CD4-positive, alpha-beta memory T cell (primary cell): Measurements from ENCODE around the gene TRIM46. TPM values are rescaled to one million over a fixed set of nuclear protein-coding genes. Genes with fewer than 3 reads are reported as not detected.

Experiments used
- CTCF ChIA-PET: fragments of 350-600 bp; sonication (Branson Sonifier 250); formaldehyde crosslinking; loops from one replicate; lab custom pipeline; 2021; ENCODE audit warnings: inconsistent platforms; ENCODE audit not compliant: partially characterized antibody; lab: Charles Lee
- POLR2A ChIA-PET: fragments of 350-600 bp; sonication (Branson Sonifier 250); formaldehyde crosslinking; loops from one replicate; lab custom pipeline; 2021; ENCODE audit not compliant: partially characterized antibody; lab: Charles Lee
- DNase-seq, 5 donors: peaks; one replicate each; pipeline versions ENCODE4 v3.0.0 to v3.0.0-alpha.2; 2020 to 2022; ENCODE audit warnings: mixed read lengths in 1 of 5
- H3K27ac ChIP-seq: one replicate; pipeline ENCODE4 v1.7.0; 2013; ENCODE audit warnings: low read depth, low read length
- H3K27me3 ChIP-seq: 2 replicates; pipeline ENCODE4 v1.7.0; 2013; ENCODE audit warnings: mild to moderate bottlenecking, low read length, moderate library complexity; ENCODE audit not compliant: insufficient read depth
- H3K36me3 ChIP-seq: 2 replicates; pipeline ENCODE4 v1.7.0; 2013; ENCODE audit warnings: mild to moderate bottlenecking, low read length, moderate library complexity; ENCODE audit not compliant: insufficient read depth
- H3K4me1 ChIP-seq: 2 replicates; pipeline ENCODE4 v1.7.0; 2013; ENCODE audit warnings: mild to moderate bottlenecking, low read length, moderate library complexity; ENCODE audit not compliant: insufficient read depth
- H3K4me3 ChIP-seq, 2 donors: one replicate each; pipeline ENCODE4 v1.7.0; 2013; ENCODE audit warnings: low read length in 2 of 2, mild to moderate bottlenecking in 1 of 2
- H3K9me3 ChIP-seq, 2 donors: one replicate each; pipeline ENCODE4 v1.7.0; 2013; ENCODE audit warnings: low read length in 2 of 2, control low read depth in 1 of 2; ENCODE audit not compliant: control insufficient read depth in 1 of 2
- H3K27ac Mint-ChIP-seq, 7 donors: one replicate each; pipeline ENCODE4 v1.8.0; 2020 to 2021; ENCODE audit warnings: mixed read lengths in 7 of 7, mild to moderate bottlenecking in 6 of 7, inconsistent platforms in 3 of 7, moderate library complexity in 3 of 7
- H3K27me3 Mint-ChIP-seq, 2 donors: one replicate each; pipeline ENCODE4 v1.8.0; 2020 to 2021; ENCODE audit warnings: mixed read lengths in 2 of 2
- H3K36me3 Mint-ChIP-seq, 2 donors: one replicate each; pipeline ENCODE4 v1.8.0; 2020 to 2021; ENCODE audit warnings: mixed read lengths in 2 of 2, inconsistent platforms in 1 of 2, mild to moderate bottlenecking in 1 of 2
- H3K4me1 Mint-ChIP-seq, 4 donors: one replicate each; pipeline ENCODE4 v1.8.0; 2020 to 2021; ENCODE audit warnings: mixed read lengths in 4 of 4, mild to moderate bottlenecking in 1 of 4
- H3K4me3 Mint-ChIP-seq, 8 donors: one replicate each; pipeline ENCODE4 v1.8.0; 2020 to 2021; ENCODE audit warnings: mixed read lengths in 8 of 8, mild to moderate bottlenecking in 7 of 8, moderate library complexity in 6 of 8, inconsistent platforms in 3 of 8
- H3K9me3 Mint-ChIP-seq, 8 donors: one replicate each; pipeline ENCODE4 v1.8.0; 2020 to 2021; ENCODE audit warnings: mixed read lengths in 8 of 8, mild to moderate bottlenecking in 5 of 8, inconsistent platforms in 3 of 8, moderate library complexity in 1 of 8
- intact Hi-C: fragments of 100-400 bp; cut with micrococcal nuclease; formaldehyde crosslinking; loops from one replicate; pipeline ENCODE4 v1.15.1; 2023
- polyA plus RNA-seq, 2 donors: library from polyadenylated mRNA; unstranded; fragments of 300-500 nt; fragmentation: Illumina TruSeq; gene quantifications; one replicate each; pipeline ENCODE4 v1.2.3, GENCODE V29; 2021
- total RNA-seq, 2 experiments: library from RNA; stranded (reverse); gene quantifications; one replicate each; pipeline ENCODE4 v1.2.3, GENCODE V29; 2021

The TRIM46 gene
- total and polyA plus RNA-seq, 4 experiments from 2014 or later: 1.6 to 8.5 (median 6.0) TPM

GRCh38 chr1:155196893-155197638 is 23.4 kb downstream of the TRIM46 start:
- Histone ChIP-seq H3K4me1 (peaks cover 25% of the 10 kb centered on the region), H3K27me3 (no peaks in the 10 kb centered on the region), H3K4me3 (no peak overlapping the region), H3K27ac (no peak overlapping the region), H3K36me3 (no peaks in the 10 kb centered on the region), H3K9me3 (no peaks in the 10 kb centered on the region)
- intact Hi-C loops: no loop called here
- POLR2A ChIA-PET: no interaction called here
- Mint-ChIP-seq H3K4me1 (peaks cover 19 to 36% (median 21%) of the 10 kb centered on the region in 4 donors), H3K9me3 (peaks cover 0 to 3% (median 0%) of the 10 kb centered on the region in 8 donors), H3K36me3 (peaks cover 3 to 4% of the 10 kb centered on the region in 2 donors), H3K27me3 (no peaks in the 10 kb centered on the region), H3K4me3 (peak overlapping the region in 1 of 8 donors; percentile 35), H3K27ac (peak overlapping the region in 6 of 7 donors; percentile 47 to 90 (median 75))
- CTCF ChIA-PET: interaction anchor here (1.0 to 1.5 kb wide), 4 partner anchors 10 to 127 kb away, joined by 3 to 6 read pairs (median 4); partner anchors contain the start of genes KRTCAP2 and THBS3
- DNase-seq: peak in 1 of 5 donors; percentile 37

DNA sequence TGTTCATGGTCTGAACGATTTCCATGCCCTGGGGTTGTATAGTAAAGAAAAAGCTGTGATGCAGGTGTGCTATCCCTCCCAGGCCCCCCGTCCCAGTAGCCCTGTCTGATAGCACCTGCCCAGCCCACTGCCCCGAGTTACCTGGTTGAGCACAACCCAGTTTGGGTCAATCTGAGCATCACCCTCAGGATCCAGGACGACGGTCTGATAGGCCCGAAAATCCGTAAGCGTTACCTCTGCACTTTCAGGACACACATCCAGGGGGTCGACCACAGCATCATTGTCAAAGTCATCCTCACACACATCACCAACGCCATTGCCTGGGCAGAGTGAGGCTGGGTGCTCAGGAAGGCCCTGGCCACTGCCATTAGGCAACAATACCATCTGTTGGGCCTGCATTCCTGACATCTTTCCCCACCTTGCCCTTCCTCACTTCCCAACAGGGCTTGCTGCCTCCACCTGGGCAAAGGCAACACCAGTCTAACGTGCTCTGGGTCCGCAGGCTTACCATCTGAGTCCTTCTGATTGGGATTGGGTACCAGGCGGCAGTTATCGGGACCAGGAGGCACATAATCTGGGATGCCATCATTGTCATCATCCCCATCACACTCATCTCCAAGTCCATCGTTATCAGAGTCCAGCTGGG is 24.4 kb downstream of the TRIM46 start:
- no peaks in the 10 kb centered on the region for H3K27me3 ChIP-seq
- H3K27ac ChIP-seq: no peak overlapping the region
- Mint-ChIP-seq H3K4me3 (no peak overlapping the region), H3K27me3 (no peaks in the 10 kb centered on the region), H3K27ac (peak overlapping the region in 2 of 7 donors; percentile 3 to 63), H3K9me3 (peaks cover 0 to 1% (median 0%) of the 10 kb centered on the region in 8 donors), H3K36me3 (peaks cover 3 to 4% of the 10 kb centered on the region in 2 donors), H3K4me1 (peaks cover 14 to 29% (median 16%) of the 10 kb centered on the region in 4 donors)
- H3K9me3 ChIP-seq: no peaks in the 10 kb centered on the region
- H3K4me3 ChIP-seq: no peak overlapping the region
- peaks cover 16% of the 10 kb centered on the region for H3K4me1 ChIP-seq
- CTCF ChIA-PET: interaction anchor here (1.2 kb wide), 1 partner anchor 9 kb away, joined by 4 read pairs; the partner anchor contains the start of gene THBS3
- no peaks in the 10 kb centered on the region for H3K36me3 ChIP-seq
- POLR2A ChIA-PET: interaction anchor here (0.6 kb wide), 1 partner anchor 51 kb away, joined by 3 read pairs; no protein-coding TSS in a partner anchor
- intact Hi-C loops: no loop called here
- peak in 1 of 5 donors; percentile 24 for DNase-seq

DNA sequence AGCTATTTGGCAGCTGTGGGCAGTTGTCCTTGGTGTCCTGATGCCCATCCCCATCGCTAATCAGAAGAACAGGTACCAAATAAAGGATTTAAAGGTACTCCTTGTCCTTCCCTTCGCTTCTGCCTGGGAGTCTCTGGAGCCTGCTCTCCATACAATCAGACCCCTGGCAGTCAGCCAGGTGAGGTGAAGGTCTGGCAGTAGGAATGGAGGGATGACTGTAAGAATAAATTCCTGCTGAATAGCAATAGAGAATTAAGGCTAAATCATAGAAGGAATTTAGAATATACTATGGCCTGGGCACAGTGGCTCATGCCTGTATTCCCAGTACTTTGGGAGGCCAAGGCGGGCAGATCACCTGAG is 24.9 kb downstream of the TRIM46 start:
- H3K4me1 ChIP-seq: peaks cover 11% of the 10 kb centered on the region
- H3K4me1 Mint-ChIP-seq: peaks cover 11 to 25% (median 13%) of the 10 kb centered on the region in 4 donors
- peaks cover 0 to 1% (median 0%) of the 10 kb centered on the region in 8 donors for H3K9me3 Mint-ChIP-seq
- no peaks in the 10 kb centered on the region for H3K27me3 ChIP-seq
- DNase-seq: peak in 1 of 5 donors; percentile 20
- no peaks in the 10 kb centered on the region for H3K27me3 Mint-ChIP-seq
- no peaks in the 10 kb centered on the region for H3K9me3 ChIP-seq
- peak overlapping the region in 1 of 7 donors; percentile 23 for H3K27ac Mint-ChIP-seq
- H3K27ac ChIP-seq: no peak overlapping the region
- no peak overlapping the region for H3K4me3 Mint-ChIP-seq
- peaks cover 3 to 4% of the 10 kb centered on the region in 2 donors for H3K36me3 Mint-ChIP-seq
- H3K36me3 ChIP-seq: no peaks in the 10 kb centered on the region
- ChIA-PET POLR2A (interaction anchor here (0.6 kb wide), 1 partner anchor 52 kb away, joined by 3 read pairs; no protein-coding TSS in a partner anchor), CTCF (no interaction called here)
- intact Hi-C loops: no loop called here
- H3K4me3 ChIP-seq: no peak overlapping the region

DNA sequence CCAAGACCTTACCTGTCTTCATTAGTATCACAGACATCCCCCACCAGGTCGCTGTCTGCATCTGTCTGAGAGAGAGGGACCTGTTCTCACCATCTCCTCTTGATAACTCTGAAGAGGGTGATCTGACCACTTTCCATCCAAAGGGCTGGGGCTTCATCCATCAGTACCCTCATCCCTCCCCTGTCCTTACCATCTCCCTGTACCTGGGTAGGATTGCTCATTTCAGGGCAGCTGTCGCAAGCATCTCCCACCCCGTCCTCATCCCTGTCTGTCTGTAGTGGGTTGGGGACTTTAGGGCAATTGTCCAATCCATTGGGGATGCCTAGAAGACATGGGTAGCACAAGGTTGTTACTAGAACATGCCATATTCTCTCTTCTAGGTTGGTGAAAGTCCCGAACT is 26.1 kb downstream of the TRIM46 start:
- no peaks in the 10 kb centered on the region for H3K36me3 ChIP-seq
- H3K9me3 ChIP-seq: no peaks in the 10 kb centered on the region
- Mint-ChIP-seq H3K9me3 (peaks cover 0 to 1% (median 0%) of the 10 kb centered on the region in 8 donors), H3K4me1 (peaks cover under 1 to 12% (median 3%) of the 10 kb centered on the region in 4 donors), H3K36me3 (peaks cover 1 to 4% of the 10 kb centered on the region in 2 donors), H3K27ac (peak overlapping the region in 1 of 7 donors; percentile 78), H3K4me3 (peak overlapping the region in 1 of 8 donors; percentile 38), H3K27me3 (no peaks in the 10 kb centered on the region)
- ChIA-PET CTCF (no interaction called here), POLR2A (interaction anchor here (0.6 kb wide), 1 partner anchor 25 kb away, joined by 3 read pairs; no protein-coding TSS in a partner anchor)
- H3K4me3 ChIP-seq: no peak overlapping the region
- H3K27me3 ChIP-seq: no peaks in the 10 kb centered on the region
- no peaks in the 10 kb centered on the region for H3K4me1 ChIP-seq
- H3K27ac ChIP-seq: no peak overlapping the region
- peak in 1 of 5 donors; percentile 5 for DNase-seq
- intact Hi-C loops: no loop called here

DNA sequence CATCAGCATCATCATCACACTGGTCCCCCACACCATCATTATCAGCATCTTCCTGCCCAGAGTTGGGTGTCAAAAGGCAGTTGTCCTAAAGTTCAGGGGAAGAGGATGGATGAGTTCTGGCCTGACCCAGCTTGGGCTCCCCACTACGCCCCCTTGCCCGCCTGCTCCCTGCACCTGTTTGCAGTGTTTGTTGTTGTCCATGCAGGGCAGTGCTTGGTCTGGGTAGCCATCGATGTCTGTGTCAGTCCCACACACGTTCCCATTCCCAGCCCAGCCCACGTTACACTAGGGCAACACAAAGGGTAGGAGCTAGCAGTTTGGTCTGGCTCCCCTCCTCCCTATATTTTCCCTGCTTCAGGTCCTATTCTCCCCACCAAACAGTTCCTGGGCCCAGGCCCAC is 27.3 kb downstream of the TRIM46 start:
- ChIA-PET POLR2A (no interaction called here), CTCF (interaction anchor here (1.2 kb wide), 1 partner anchor 26 kb away, joined by 3 read pairs; no protein-coding TSS in a partner anchor)
- H3K4me3 Mint-ChIP-seq: no peak overlapping the region
- no peaks in the 10 kb centered on the region for H3K9me3 ChIP-seq
- H3K4me3 ChIP-seq: no peak overlapping the region
- H3K27me3 ChIP-seq: no peaks in the 10 kb centered on the region
- no peaks in the 10 kb centered on the region for H3K27me3 Mint-ChIP-seq
- H3K27ac Mint-ChIP-seq: peak overlapping the region in 2 of 7 donors; percentile 18 to 46
- no peak overlapping the region for H3K27ac ChIP-seq
- H3K36me3 ChIP-seq: no peaks in the 10 kb centered on the region
- peaks cover 1 to 4% of the 10 kb centered on the region in 2 donors for H3K36me3 Mint-ChIP-seq
- H3K4me1 ChIP-seq: no peaks in the 10 kb centered on the region
- peak in 1 of 5 donors; percentile 3 for DNase-seq
- peaks cover 0 to 1% (median 0%) of the 10 kb centered on the region in 8 donors for H3K9me3 Mint-ChIP-seq
- H3K4me1 Mint-ChIP-seq: peaks cover 0 to 5% (median 0%) of the 10 kb centered on the region in 4 donors
- intact Hi-C loops: no loop called here

- intact Hi-C loops: no loop called here
- no peak overlapping the region for H3K4me3 ChIP-seq
- Mint-ChIP-seq H3K27me3 (no peaks in the 10 kb centered on the region), H3K4me1 (peaks cover 5 to 7% (median 6%) of the 10 kb centered on the region in 4 donors), H3K27ac (peak overlapping the region in 1 of 7 donors; percentile 59), H3K4me3 (no peak overlapping the region), H3K9me3 (no peaks in the 10 kb centered on the region), H3K36me3 (peaks cover 4 to 6% of the 10 kb centered on the region in 2 donors)
- peaks cover 4% of the 10 kb centered on the region for H3K4me1 ChIP-seq
- no peaks in the 10 kb centered on the region for H3K27me3 ChIP-seq
- peak in 1 of 5 donors; percentile 2 for DNase-seq
- no peaks in the 10 kb centered on the region for H3K9me3 ChIP-seq
- no peaks in the 10 kb centered on the region for H3K36me3 ChIP-seq
- POLR2A ChIA-PET: no interaction called here
- H3K27ac ChIP-seq: no peak overlapping the region
- CTCF ChIA-PET: interaction anchor here (0.9 to 1.6 kb wide), 5 partner anchors 9 to 49 kb away, joined by 3 to 5 read pairs (median 3); no protein-coding TSS in a partner anchor
These were observed 28.5 kb downstream of the TRIM46 start for GRCh38 chr1:155202198-155202597.
